Measurements from ENCODE around the gene ADSS1. TPM values are rescaled to one million over a fixed set of nuclear protein-coding genes. Genes with fewer than 3 reads are reported as not detected.
A peak's percentile ranks its signal among the peaks of the same experiment; 100 is the strongest.

The ADSS1 gene
- total RNA-seq, 4 donors from 2014 or later = 4.4 to 11.3 (median 7.1) TPM; not detected in 1

- in situ Hi-C loops (cut with MboI; ENCODE audit: low pct_ligation_motif_present in 1 of 4, low pct_unique_long_range_greater_than_20kb in 1 of 4, low sequenced_read_pairs in 3 of 4) (no loop called here), intact Hi-C loops (cut with DNase I; ENCODE audit: low total_unique reads) (no loop called here)
- Histone ChIP-seq H3K36me3 (no peaks in the 10 kb centered on the region), H3K27ac (no peak overlapping the region), H3K4me1 (peaks cover 7 to 22% (median 18%) of the 10 kb centered on the region in 4 donors), H3K9me3 (no peaks in the 10 kb centered on the region), H3K4me3 (no peak overlapping the region), H3K27me3 (no peaks in the 10 kb centered on the region)
- 83 to 100% methylated on average over 1 to 5 of the region's 5 CpGs for WGBS, 2 donors (ENCODE audit: low coverage in 1 of 2)
- TF ChIP-seq POLR2A (IDR thresholded peaks at IDR 0.05) (no peak), EP300 (IDR thresholded peaks at IDR 0.05; ENCODE audit: low read depth) (no peak), POLR2AphosphoS5 (IDR thresholded peaks at IDR 0.05) (no peak), CTCF (IDR thresholded peaks at IDR 0.05) (no peak)
- no peak for DNase-seq
These were observed 6.5 kb downstream of the ADSS1 start for GRCh38 chr14:104730487-104730886.

GRCh38 chr14:104731320-104732294 lies 7.6 kb downstream of the ADSS1 start:
- intact Hi-C loops (cut with DNase I; ENCODE audit: low total_unique reads) = no loop called here

DNA sequence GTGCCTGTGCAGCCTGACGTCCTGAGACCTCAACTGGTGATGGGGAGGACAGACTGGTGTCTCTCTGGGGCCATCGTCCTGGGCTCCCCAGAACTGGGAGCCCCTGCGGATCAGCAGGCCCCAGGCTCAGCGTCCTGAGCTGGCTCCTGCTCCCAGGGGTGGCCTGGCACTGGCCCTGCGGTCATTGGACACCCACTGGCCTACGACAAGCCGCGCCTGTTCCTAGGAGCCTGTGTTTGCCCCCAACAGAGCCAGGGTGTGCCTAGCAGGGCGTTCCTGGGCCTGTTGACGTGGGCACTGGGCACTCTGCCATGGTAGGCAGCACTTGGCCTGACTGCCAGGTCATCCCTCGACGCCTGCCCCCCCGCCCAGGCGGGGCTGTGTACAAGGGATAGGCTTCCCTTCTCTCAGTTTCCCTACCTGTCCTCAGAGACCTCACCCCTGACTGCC lies 8.4 kb downstream of the ADSS1 start:
- DNase-seq = peak; percentile 90
- Histone ChIP-seq H3K27me3 (no peaks in the 10 kb centered on the region), H3K4me3 (no peak overlapping the region), H3K4me1 (peaks cover 14 to 31% (median 25%) of the 10 kb centered on the region in 4 donors), H3K27ac (peak overlapping the region in 3 of 4 donors; percentile 47 to 59 (median 54)), H3K36me3 (no peaks in the 10 kb centered on the region), H3K9me3 (no peaks in the 10 kb centered on the region)
- TF ChIP-seq EP300 (IDR thresholded peaks at IDR 0.05; ENCODE audit: low read depth) (peak; percentile 66), POLR2AphosphoS5 (IDR thresholded peaks at IDR 0.05) (peak in 2 of 3 donors; percentile 31 to 39), CTCF (IDR thresholded peaks at IDR 0.05) (no peak), POLR2A (IDR thresholded peaks at IDR 0.05) (no peak)
- in situ Hi-C loops (cut with MboI; ENCODE audit: low pct_ligation_motif_present in 1 of 4, low pct_unique_long_range_greater_than_20kb in 1 of 4, low sequenced_read_pairs in 3 of 4) (no loop called here), intact Hi-C loops (cut with DNase I; ENCODE audit: low total_unique reads) (no loop called here)
- WGBS, 2 donors (ENCODE audit: low coverage in 1 of 2) = 59% methylated on average over 14 of the region's 14 CpGs; no CpG with 5 or more reads in 1 of the 2 donors

More at GRCh38 chr14:104731320-104732294, 7.6 kb downstream of the ADSS1 start:
- DNase-seq = no peak
- Histone ChIP-seq H3K27me3 (no peaks in the 10 kb centered on the region), H3K4me3 (no peak overlapping the region), H3K27ac (peak overlapping the region in 3 of 4 donors; percentile 41 to 59 (median 54)), H3K9me3 (no peaks in the 10 kb centered on the region), H3K36me3 (no peaks in the 10 kb centered on the region), H3K4me1 (peaks cover 14 to 30% (median 25%) of the 10 kb centered on the region in 4 donors)
- TF ChIP-seq POLR2A (IDR thresholded peaks at IDR 0.05) (no peak), CTCF (IDR thresholded peaks at IDR 0.05) (peak in 2 of 5 experiments; percentile 14 to 15)
- 87% methylated on average over 18 of the region's 18 CpGs; no CpG with 5 or more reads in 1 of the 2 donors for WGBS, 2 donors (ENCODE audit: low coverage in 1 of 2)
- in situ Hi-C loops (cut with MboI; ENCODE audit: low pct_ligation_motif_present in 1 of 4, low pct_unique_long_range_greater_than_20kb in 1 of 4, low sequenced_read_pairs in 3 of 4) = no loop called here

DNA sequence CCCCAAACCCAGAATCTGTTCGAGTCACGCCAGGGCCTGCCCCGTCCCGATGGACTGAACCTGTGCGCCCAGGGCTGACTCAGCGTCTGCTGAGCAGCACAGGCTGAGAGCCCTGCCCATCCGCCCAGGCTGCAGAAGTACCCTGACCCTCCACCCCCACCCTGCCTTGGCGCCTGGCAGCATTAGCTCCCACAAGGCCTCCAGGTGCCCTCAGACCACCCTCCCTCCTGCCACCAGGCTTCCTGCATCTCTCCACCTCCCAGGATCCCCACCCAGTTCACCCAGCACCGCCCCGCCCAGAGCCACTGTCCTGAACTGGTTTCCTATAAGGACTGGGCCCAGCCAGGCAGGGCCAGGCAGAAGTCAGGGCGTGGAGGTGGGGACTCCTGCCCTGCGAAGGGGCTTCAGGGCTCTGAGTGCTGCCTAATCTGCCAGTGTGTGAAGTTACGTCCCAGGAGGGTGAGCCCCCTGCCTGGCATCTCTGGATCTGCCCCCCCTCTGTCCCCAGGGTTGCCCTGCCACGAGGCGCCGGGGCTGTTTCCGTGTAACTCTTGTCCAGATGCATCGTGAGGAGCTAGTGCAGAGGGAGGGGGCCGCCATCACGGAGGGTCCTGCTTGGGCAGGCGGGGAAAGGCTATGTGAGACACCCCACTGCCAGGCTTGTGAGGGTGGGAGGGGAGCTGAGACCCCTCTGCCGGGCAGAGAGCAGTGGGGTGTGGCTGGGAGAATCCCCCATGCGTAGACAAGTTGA lies 9.1 kb downstream of the ADSS1 start:
- WGBS, 2 donors (ENCODE audit: low coverage in 1 of 2) = 40 to 65% methylated on average over 1 to 17 of the region's 23 CpGs
- TF ChIP-seq POLR2A (IDR thresholded peaks at IDR 0.05) (peak; percentile 47), CTCF (IDR thresholded peaks at IDR 0.05) (no peak), POLR2AphosphoS5 (IDR thresholded peaks at IDR 0.05) (peak in 1 of 3 donors; percentile 9), EP300 (IDR thresholded peaks at IDR 0.05; ENCODE audit: low read depth) (no peak)
- no peaks in the 10 kb centered on the region for H3K36me3 ChIP-seq
- no peak overlapping the region for H3K4me3 ChIP-seq
- DNase-seq = peak; percentile 81
- no peaks in the 10 kb centered on the region for H3K27me3 ChIP-seq
- in situ Hi-C loops (cut with MboI; ENCODE audit: low pct_ligation_motif_present in 1 of 4, low pct_unique_long_range_greater_than_20kb in 1 of 4, low sequenced_read_pairs in 3 of 4) = no loop called here
- intact Hi-C loops (cut with DNase I; ENCODE audit: low total_unique reads) = no loop called here
- peaks cover 14 to 31% (median 25%) of the 10 kb centered on the region in 4 donors for H3K4me1 ChIP-seq
- peak overlapping the region in 3 of 4 donors; percentile 47 to 59 (median 52) for H3K27ac ChIP-seq
- H3K9me3 ChIP-seq = no peaks in the 10 kb centered on the region

All from transverse colon (tissue), 4 donors.